ENCODE data around the gene COQ8A.

DNA sequence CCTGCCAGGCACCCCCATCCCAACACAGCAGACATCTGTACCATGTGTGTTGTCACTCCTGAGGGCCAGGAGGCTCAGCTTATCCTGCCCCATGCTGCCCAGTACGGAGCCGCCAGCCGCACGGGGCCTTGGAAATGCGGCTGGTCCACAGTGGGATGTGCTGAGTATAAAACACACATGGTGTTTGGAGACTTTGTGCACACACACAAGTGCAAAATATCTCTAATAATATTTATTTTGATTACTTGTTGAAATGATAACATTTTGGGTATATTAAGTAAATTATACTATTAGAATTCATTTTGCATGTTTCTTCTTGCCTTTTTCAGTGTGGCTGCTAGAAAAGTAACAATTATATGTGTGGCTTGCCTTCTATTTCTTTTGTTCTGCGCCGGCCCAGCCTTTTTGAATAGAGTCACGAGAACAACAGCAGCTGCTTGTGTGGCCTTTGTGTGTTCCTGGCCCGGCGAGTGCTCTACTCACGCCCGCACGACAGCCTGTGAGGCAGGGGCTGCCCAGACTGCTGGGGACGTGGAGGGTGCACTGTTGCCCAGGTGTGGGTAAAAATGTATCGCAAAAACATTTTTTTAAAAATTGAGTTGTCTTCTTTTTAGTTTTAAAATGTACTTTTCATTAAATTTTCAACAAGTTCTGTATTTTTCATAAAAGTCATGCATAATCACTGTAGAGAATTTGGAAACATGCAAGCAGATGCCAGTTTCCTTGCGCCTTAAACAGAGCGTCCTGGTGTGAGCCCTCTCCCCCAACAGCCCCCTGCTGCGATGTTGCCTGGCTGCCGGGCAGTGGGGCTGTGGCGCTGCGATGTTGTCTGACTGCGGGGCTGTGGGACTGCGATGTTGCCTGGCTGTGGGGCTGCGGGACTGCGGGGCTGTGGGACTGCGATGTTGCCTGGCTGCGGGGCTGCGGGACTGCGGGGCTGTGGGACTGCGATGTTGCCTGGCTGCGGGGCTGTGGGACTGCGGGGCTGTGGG, 35.5 kb downstream of the COQ8A start:
- TF ChIP-seq, protein P1, sequence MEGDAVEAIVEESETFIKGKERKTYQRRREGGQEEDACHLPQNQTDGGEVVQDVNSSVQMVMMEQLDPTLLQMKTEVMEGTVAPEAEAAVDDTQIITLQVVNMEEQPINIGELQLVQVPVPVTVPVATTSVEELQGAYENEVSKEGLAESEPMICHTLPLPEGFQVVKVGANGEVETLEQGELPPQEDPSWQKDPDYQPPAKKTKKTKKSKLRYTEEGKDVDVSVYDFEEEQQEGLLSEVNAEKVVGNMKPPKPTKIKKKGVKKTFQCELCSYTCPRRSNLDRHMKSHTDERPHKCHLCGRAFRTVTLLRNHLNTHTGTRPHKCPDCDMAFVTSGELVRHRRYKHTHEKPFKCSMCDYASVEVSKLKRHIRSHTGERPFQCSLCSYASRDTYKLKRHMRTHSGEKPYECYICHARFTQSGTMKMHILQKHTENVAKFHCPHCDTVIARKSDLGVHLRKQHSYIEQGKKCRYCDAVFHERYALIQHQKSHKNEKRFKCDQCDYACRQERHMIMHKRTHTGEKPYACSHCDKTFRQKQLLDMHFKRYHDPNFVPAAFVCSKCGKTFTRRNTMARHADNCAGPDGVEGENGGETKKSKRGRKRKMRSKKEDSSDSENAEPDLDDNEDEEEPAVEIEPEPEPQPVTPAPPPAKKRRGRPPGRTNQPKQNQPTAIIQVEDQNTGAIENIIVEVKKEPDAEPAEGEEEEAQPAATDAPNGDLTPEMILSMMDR (IDR thresholded peaks at IDR 0.05), result no peak
- no peak for TF ChIP-seq POLR2A (IDR thresholded peaks at IDR 0.05)
